NCI-H748 (cell line): ENCODE measurements around the gene CDT1.
"Not testable (repeated sequence)": the region's sequence is repeated elsewhere in the genome, so short reads cannot be mapped to it uniquely, and the experiment has no call there.

Source experiments
- DNase-seq: peaks from one replicate; lab custom pipeline; 2025; ENCODE audit not compliant: unreplicated experiment; lab: John Stamatoyannopoulos, UW

Gene CDT1

GRCh38 chr16:88768071-88768783 lies 35.4 kb upstream of the CDT1 start:
- DNase-seq = no peak

GRCh38 chr16:88769617-88770460 lies 33.8 kb upstream of the CDT1 start:
- DNase-seq = no peak

GRCh38 chr16:88770461-88771293 lies 32.9 kb upstream of the CDT1 start:
- no peak for DNase-seq

DNA sequence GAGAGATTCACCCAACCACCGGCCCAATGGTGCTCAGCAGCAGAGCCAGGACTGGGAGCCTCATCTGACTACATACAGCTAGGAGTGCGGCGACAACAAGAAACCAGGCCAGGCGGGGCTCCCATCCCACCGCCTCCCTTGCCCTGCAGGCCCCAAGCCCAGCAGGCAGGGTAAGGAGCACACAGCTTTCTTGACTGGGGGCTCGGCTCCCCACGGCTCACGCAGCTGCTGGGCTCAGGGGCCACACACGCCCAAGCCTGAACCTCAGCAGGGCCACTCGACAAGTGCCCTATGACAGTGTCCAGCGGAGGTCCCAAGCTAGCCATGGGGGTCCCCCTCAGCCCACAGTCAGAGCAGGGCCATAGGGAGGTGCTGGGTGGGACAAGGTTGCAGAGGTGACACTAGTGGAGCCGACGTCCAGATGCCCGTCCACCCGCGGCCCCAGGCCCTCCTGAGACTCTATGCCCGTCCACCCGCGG lies 32.3 kb upstream of the CDT1 start:
- DNase-seq = no peak

DNA sequence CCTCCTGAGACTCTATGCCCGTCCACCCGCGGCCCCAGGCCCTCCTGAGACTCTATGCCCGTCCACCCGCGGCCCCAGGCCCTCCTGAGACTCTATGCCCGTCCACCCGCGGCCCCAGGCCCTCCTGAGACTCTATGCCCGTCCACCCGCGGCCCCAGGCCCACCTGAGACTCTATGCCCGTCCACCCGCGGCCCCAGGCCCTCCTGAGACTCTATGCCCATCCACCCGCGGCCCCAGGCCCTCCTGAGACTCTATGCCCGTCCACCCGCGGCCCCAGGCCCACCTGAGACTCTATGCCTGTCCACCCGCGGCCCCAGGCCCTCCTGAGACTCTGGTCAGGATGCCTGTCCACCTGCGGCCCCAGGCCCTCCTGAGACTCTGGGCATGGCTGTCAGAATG lies 31.8 kb upstream of the CDT1 start:
- DNase-seq = not testable (repeated sequence)

DNA sequence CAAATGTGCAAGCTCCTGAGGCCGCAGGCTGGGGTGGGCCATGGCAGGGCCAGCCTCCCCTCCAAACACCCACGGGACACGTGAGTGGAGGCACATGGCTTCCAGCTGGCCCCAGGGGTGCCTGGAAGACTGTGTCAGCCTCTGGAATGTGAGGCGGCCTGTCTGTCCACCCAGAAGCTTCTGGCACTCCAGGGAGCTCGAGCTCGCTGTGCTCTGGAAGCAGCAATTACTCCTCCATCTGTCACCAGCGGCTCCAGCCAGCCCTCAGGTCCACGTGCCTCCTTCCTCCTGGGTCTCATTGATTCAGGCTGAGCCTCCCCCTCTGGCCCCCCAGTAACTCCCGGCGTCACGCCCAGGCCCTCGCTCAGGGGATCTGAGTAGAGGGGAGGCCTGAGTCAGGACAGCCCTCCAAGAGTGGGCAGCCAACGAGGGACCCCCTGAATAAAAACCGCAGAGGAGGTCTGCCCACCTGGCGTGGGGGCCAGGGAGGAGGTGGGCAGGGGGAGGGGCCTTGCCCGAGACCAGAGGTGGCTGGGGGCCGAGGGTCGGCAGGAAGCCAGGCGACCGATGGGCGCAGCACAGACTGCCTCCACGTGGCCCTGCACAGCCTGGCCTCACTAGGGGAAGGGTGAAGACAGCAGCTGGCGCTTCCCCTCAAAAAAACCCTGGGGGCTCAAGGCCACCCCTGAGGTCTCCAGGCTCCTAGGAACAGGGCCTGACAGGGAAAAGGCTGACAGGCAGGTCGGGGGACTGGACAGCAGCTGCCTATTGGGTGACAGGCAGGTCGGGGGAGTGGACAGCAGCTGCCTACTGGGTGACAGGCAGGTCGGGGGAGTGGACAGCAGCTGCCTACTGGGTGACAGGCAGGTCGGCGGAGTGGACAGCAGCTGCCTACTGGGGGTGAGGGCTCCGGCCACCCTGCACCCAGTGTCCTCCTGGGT lies 30.4 kb upstream of the CDT1 start:
- no peak for DNase-seq

DNA sequence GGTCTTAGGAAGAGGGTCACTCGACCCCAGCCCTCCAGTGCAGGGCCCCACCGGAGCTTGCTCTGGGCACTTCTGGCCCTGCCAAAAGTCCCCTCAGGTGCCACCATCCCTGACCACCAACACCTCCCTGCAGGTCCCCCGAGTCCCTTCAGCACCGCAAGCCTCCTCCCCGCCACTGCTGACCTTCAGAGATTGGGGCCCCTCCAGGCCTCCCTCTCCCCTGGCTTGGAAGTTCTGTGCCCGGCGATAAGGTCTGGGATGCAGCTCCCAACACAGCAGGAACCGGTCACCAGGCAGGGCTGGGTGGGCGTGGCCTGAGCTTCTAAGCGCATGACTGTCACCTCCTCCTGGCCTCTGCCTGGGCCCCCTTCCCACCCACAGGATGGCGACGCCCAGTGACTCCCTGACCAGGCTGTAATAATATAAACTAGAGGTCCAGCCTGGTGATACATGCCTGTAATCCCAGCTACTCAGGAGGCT lies 29.7 kb upstream of the CDT1 start:
- DNase-seq = no peak

DNA sequence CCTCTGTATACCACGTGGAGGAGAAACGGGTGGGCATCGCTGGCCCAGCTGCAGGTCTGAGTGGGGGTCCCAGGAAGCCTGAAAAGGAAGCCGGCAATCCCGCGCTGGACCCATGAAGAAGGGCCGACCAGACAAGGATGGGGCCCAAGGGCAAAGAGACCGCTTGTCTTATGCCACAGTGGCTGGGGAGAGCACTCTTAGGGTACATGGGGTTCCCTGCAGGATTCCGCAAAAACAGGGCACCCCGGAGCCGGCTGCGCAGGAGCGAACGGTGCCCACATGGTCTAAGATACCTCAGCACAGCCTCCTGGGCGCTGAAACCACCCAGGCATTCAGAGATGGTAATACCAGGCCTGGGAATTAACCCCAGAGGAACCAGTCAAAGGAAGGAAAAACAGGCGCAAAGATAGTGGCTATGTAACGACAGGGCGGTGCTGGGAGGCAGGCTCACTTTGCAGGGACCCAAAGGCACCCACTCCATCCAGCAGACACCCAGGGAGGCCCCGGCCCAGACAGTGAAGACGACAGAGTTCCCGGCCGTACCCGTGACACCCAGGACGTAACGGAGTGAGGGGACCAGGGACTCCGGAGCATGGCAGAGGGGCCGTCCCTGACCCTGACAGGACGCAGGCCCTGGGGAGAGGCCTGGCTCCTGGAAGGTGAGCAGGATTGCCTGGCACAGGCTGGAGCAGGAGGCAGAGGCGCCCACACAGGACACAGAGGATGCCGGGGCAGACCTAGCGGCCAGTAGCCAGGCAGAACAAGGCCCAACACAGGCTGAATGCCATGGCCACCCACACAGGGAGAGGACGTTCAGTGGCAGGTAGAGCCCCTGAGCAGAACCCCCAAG lies 28.8 kb upstream of the CDT1 start:
- DNase-seq = no peak

- no peak for DNase-seq
These were observed 27.8 kb upstream of the CDT1 start for GRCh38 chr16:88775825-88776224.

DNA sequence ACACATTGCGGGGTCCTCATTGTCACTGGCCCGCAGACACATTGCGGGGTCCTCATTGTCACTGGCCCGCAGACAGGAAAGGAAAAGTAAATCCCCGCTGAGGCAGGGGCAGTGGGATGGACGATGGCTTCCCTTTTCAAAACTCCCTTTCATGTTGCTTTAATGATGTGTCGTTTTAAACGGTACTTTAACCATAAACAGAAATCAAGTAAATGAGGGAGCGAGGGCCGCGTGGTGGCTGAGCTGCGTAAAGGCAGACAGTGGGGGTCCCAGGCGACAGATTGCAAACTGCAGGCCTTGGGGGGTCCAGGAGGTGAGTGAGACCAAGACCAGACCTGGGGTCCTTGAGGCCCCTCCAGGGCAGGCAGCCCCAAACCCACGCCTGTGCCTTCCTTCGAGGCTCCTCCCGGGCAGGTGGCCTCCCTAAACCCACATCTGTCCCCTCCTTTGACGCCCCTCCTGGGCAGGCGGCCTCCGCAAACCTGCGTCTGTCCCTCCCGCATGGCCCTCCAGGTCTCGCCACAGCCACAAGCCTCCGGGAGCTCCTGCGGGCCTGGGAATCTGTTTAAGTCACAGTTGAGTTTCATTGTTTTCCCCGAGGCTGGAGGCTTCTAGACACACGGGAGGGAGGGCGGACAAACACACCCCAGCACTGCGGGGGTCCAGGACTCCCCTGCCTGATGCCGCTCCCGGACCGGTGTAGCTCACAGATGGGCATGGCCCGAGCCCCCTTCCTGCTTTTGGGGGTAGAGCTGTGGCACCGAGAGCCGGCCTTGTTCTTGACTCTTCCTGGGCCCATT lies 25.9 kb upstream of the CDT1 start:
- no peak for DNase-seq

DNA sequence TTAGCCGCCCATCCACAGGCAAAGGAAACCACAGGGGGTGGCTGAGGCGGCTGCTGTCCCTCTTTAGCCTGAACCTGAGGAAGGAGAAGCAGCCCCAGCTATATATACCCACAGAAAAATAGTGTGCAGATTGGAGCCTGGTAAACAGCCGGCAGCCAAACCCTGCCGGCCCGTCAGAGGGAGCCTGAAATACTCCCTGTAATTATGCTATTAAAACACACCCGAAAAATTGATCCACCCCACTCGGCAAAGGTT lies 25.4 kb upstream of the CDT1 start:
- no peak for DNase-seq

DNA sequence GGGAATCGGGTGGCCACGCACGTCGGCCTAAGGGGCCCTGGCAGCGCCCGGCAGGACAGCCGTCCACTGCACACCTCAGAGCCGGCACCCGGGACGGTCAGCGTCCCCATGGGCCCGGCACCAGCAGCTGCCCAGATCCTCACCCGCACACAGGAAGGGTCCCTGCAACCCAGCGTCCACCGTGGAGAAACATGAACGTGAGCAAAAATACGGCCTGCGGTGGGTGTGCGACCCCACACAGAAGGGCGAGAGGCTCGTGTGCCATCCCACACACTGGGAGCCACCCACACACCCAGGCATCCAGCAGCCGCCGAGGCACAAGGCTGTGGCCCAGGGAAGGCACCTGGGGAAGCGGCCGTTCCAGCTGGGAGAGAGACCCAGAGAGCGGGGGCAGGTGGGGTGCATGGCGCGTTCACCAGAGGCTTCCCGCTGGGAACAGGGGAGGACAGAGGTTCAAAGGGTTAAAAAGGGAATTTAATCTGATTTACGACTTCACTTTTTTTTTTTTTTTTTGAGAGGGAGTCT lies 25.0 kb upstream of the CDT1 start:
- DNase-seq = no peak

DNA sequence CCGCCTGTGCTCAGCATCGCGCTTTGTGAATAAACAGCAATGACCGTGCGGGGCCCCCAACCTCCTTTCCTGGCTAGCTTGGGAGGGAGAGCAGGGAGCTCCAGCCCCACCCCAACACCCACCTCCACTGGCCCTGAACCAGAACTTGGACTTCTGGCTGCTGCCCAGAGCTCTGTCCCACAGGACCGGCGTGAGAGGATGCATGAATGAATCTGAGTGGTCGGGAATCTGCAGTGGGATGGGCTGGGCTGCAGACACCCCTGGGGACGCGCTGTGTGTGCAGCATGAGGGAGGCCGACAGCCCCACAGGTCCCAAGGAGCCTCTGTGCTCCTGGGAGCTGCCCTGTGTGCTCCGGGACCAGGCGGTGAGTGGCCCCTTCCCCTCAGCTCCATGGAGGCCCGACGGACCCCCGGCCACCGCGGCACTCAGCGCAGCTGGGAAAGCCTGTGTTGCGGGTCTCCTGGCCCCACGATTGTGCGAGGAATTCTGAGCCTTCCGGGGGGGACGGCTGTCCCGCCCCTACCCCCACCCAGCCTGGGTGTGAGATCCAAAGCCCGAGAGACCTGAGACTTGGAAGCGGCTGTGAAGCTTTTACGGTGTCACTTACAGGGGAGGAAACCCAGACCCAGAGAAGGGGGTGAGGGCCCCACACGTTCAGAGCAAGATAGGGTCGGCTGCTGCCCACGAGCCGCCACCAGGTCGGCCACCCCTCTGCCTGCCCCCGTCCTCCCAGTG lies 24.0 kb upstream of the CDT1 start:
- no peak for DNase-seq

GRCh38 chr16:88780142-88781062 lies 23.2 kb upstream of the CDT1 start:
- DNase-seq = no peak

- DNase-seq = no peak
These were observed 22.2 kb upstream of the CDT1 start for GRCh38 chr16:88781140-88782077.
